IPS-20b (cell line): Measurements from ENCODE around the gene SLC1A7.

Source experiments
- H3K27ac ChIP-seq: one replicate; pipeline ENCODE4 v1.5.1; 2013; ENCODE audit warnings: low read length
- H3K27me3 ChIP-seq: 2 replicates; pipeline ENCODE4 v1.6.1; 2013; ENCODE audit warnings: mild to moderate bottlenecking, low read length, inconsistent platforms; ENCODE audit not compliant: insufficient read depth
- H3K36me3 ChIP-seq: 2 replicates; pipeline ENCODE4 v1.6.1; 2013; ENCODE audit warnings: low read depth, mild to moderate bottlenecking, inconsistent platforms, low read length, moderate library complexity; ENCODE audit not compliant: insufficient read depth
- H3K4me1 ChIP-seq: 2 replicates; pipeline ENCODE4 v1.6.1; 2013; ENCODE audit warnings: mild to moderate bottlenecking, control low read depth, inconsistent platforms, low read length, moderate library complexity; ENCODE audit not compliant: insufficient read depth
- H3K4me3 ChIP-seq: 2 replicates; pipeline ENCODE4 v1.5.1; 2013; ENCODE audit warnings: mild to moderate bottlenecking, low read length, inconsistent platforms
- H3K9ac ChIP-seq: 2 replicates; pipeline ENCODE4 v1.6.1; 2013; ENCODE audit warnings: low read depth, mild to moderate bottlenecking, inconsistent platforms, low read length, moderate library complexity
- H3K9me3 ChIP-seq: 2 replicates; pipeline ENCODE4 v1.6.1; 2013; ENCODE audit warnings: mild to moderate bottlenecking, low read depth, low read length, inconsistent platforms; ENCODE audit not compliant: insufficient read depth

SLC1A7 gene

GRCh38 chr1:53092659-53093450, 49.6 kb downstream of the SLC1A7 start:
- no peaks in the 10 kb centered on the region for H3K27me3 ChIP-seq
- no peaks in the 10 kb centered on the region for H3K36me3 ChIP-seq
- no peak overlapping the region for H3K27ac ChIP-seq
- no peaks in the 10 kb centered on the region for H3K4me1 ChIP-seq
- H3K9me3 ChIP-seq = peaks cover 20% of the 10 kb centered on the region; the same call in 1 of the 2 replicates
- H3K4me3 ChIP-seq = no peak overlapping the region
- H3K9ac ChIP-seq = no peak overlapping the region

GRCh38 chr1:53091841-53092645, 50.4 kb downstream of the SLC1A7 start:
- Histone ChIP-seq H3K36me3 (no peaks in the 10 kb centered on the region), H3K27ac (no peak overlapping the region)

GRCh38 chr1:53090227-53091147, 52.0 kb downstream of the SLC1A7 start:
- no peaks in the 10 kb centered on the region for H3K27me3 ChIP-seq
- H3K36me3 ChIP-seq = no peaks in the 10 kb centered on the region

More at GRCh38 chr1:53091841-53092645, 50.4 kb downstream of the SLC1A7 start:
- peaks cover 13% of the 10 kb centered on the region; the same call in 1 of the 2 replicates for H3K9me3 ChIP-seq
- no peaks in the 10 kb centered on the region for H3K27me3 ChIP-seq
- H3K4me1 ChIP-seq = no peaks in the 10 kb centered on the region
- H3K4me3 ChIP-seq = no peak overlapping the region
- no peak overlapping the region for H3K9ac ChIP-seq

DNA sequence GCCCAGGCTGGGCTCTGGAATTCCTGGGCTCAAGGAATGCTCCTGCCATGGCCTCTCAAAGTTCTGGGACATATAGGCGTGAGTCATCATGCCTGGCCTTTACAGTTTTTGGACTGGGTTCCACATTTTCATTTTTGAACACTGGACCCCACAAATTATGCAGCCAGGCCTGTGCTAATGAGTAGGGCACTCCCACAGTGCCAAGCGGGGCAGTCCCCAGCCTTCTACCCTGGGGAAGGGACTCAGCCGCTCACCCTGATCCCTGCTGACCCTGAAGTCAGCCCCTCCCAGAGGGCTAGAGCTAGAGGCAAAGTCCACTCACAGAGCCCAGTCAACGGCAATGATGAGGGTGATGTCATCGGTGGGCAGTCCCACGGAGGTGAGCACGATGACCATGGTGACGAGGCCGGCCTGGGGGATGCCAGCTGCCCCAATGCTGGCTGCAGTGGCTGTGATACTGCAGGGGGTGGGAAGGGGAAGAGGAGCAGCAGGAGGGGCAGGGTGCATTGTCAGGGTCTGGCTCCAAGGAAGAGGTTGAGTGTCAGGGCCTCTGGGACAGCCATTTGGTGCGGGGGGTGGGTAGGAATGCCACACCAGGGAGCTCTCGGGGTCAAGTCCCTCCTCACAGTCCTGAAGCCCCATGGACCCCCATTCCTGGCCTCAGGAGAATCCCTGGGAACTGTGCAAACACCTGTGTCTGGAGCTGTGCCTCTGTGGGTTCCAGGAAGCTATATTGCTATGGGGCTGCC, 52.8 kb downstream of the SLC1A7 start:
- no peaks in the 10 kb centered on the region for H3K4me1 ChIP-seq

More at GRCh38 chr1:53090227-53091147, 52.0 kb downstream of the SLC1A7 start:
- Histone ChIP-seq H3K4me3 (no peak overlapping the region), H3K9me3 (no peaks in the 10 kb centered on the region), H3K27ac (no peak overlapping the region), H3K4me1 (no peaks in the 10 kb centered on the region), H3K9ac (no peak overlapping the region)

DNA sequence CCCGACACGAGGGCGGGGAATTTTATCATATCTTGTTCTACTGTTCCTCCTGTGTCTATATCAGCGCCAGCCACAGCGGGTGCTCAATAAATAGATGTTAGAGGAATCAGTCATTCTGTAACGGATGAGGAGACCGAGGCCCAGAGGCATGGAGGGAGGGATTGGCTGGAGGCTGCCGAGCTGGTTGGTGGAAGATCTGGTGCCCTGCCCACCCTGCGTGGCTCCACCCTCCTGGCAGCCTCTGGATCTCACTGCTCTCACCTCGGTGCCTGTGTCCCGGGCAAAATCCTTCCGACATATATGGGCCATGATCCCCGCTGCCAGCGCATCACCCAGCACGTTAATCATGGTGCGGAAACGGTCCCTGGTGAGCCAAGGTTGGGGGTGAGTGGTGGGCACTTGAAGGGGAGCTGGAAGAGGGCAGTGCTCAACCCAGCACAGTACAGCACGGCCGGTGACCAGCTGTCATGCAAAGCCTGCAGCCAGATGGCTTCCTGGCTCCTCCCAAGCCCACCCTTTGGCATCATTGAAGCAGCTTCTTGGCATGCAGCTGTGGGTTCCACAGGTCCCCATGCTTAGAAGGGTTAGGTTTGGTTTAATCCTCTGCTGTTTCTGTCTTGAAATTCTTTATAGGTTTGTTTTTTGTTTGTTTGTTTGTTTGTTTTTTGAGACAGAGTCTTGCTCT, 53.7 kb downstream of the SLC1A7 start:
- H3K9ac ChIP-seq = no peak overlapping the region
- H3K9me3 ChIP-seq = no peaks in the 10 kb centered on the region
- no peak overlapping the region for H3K27ac ChIP-seq
- H3K4me1 ChIP-seq = no peaks in the 10 kb centered on the region
- H3K4me3 ChIP-seq = no peak overlapping the region
- no peaks in the 10 kb centered on the region for H3K27me3 ChIP-seq
- H3K36me3 ChIP-seq = no peaks in the 10 kb centered on the region

More for the DNA sequence above, 52.8 kb downstream of the SLC1A7 start:
- Histone ChIP-seq H3K27ac (no peak overlapping the region), H3K4me3 (no peak overlapping the region), H3K9ac (no peak overlapping the region), H3K27me3 (no peaks in the 10 kb centered on the region), H3K9me3 (no peaks in the 10 kb centered on the region), H3K36me3 (no peaks in the 10 kb centered on the region)

- no peaks in the 10 kb centered on the region for H3K36me3 ChIP-seq
- no peaks in the 10 kb centered on the region for H3K9me3 ChIP-seq
- no peaks in the 10 kb centered on the region for H3K27me3 ChIP-seq
- H3K9ac ChIP-seq = no peak overlapping the region
- no peak overlapping the region for H3K27ac ChIP-seq
- H3K4me3 ChIP-seq = no peak overlapping the region
- H3K4me1 ChIP-seq = no peaks in the 10 kb centered on the region
Measured at GRCh38 chr1:53087332-53088285, 54.8 kb downstream of the SLC1A7 start.

GRCh38 chr1:53086491-53087070, 55.9 kb downstream of the SLC1A7 start:
- Histone ChIP-seq H3K4me1 (0 out of 2 replicates have a peak, but pooled peaks cover 5% of the 10 kb centered on the region), H3K4me3 (no peak overlapping the region), H3K36me3 (no peaks in the 10 kb centered on the region), H3K27me3 (no peaks in the 10 kb centered on the region), H3K27ac (no peak overlapping the region), H3K9ac (no peak overlapping the region), H3K9me3 (no peaks in the 10 kb centered on the region)

GRCh38 chr1:53085405-53085804, 57.0 kb downstream of the SLC1A7 start:
- Histone ChIP-seq H3K27me3 (no peaks in the 10 kb centered on the region), H3K27ac (no peak overlapping the region), H3K4me1 (0 out of 2 replicates have a peak, but pooled peaks cover 5% of the 10 kb centered on the region), H3K4me3 (no peak overlapping the region), H3K9ac (no peak overlapping the region), H3K36me3 (no peaks in the 10 kb centered on the region), H3K9me3 (no peaks in the 10 kb centered on the region)

DNA sequence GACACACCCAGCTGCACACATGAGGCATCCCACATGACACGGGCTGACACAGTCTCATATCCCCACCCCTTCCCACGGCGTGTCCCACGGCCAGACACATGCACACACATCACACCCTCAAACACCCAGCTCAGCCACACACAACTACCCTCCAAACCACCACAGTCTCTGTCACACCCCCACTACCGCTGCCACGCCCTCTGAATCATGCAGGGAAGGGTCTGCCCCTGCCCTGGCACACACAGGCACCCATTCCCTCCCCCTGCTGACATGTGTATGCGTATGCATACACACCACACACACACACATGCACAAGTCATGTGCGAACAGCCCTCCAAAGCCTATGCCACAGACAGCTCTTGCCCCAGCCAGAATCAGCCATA, 57.9 kb downstream of the SLC1A7 start:
- no peaks in the 10 kb centered on the region for H3K36me3 ChIP-seq
- H3K4me1 ChIP-seq = 0 out of 2 replicates have a peak, but pooled peaks cover 5% of the 10 kb centered on the region

More for the DNA sequence above, 57.9 kb downstream of the SLC1A7 start:
- H3K27me3 ChIP-seq = no peaks in the 10 kb centered on the region
- H3K9ac ChIP-seq = no peak overlapping the region
- H3K9me3 ChIP-seq = no peaks in the 10 kb centered on the region
- no peak overlapping the region for H3K4me3 ChIP-seq
- no peak overlapping the region for H3K27ac ChIP-seq
